NOMO-1 treated with dmso at 0.1 percent for 144 hours (cell line): ENCODE results near the gene PRMT1.

ENCODE experiments used
- DNase-seq: peaks from one replicate; lab custom pipeline; 2025; ENCODE audit not compliant: unreplicated experiment; lab: John Stamatoyannopoulos, UW

The PRMT1 gene

DNA sequence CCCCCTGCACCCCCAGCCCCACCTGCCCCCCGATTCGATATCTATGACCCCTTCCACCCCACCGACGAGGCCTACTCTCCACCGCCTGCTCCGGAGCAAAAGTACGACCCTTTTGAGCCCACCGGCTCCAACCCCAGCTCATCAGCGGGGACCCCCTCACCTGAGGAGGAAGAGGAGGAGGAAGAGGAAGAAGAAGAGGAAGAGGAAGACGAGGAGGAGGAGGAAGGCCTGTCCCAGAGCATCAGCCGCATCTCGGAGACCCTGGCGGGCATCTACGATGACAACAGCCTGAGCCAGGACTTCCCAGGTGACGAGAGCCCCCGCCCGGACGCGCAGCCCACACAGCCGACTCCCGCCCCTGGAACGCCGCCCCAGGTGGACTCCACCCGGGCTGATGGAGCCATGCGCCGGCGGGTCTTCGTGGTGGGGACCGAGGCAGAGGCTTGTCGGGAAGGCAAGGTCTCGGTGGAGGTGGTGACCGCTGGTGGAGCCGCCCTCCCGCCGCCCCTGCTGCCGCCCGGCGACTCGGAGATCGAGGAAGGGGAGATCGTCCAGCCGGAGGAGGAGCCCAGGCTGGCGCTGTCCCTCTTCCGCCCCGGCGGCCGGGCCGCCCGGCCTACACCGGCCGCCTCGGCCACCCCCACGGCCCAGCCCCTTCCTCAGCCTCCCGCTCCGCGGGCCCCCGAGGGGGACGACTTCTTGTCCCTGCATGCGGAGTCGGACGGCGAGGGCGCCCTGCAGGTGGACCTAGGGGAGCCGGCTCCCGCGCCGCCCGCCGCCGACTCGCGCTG lies 25.8 kb upstream of the PRMT1 start:
- no peak for DNase-seq

DNA sequence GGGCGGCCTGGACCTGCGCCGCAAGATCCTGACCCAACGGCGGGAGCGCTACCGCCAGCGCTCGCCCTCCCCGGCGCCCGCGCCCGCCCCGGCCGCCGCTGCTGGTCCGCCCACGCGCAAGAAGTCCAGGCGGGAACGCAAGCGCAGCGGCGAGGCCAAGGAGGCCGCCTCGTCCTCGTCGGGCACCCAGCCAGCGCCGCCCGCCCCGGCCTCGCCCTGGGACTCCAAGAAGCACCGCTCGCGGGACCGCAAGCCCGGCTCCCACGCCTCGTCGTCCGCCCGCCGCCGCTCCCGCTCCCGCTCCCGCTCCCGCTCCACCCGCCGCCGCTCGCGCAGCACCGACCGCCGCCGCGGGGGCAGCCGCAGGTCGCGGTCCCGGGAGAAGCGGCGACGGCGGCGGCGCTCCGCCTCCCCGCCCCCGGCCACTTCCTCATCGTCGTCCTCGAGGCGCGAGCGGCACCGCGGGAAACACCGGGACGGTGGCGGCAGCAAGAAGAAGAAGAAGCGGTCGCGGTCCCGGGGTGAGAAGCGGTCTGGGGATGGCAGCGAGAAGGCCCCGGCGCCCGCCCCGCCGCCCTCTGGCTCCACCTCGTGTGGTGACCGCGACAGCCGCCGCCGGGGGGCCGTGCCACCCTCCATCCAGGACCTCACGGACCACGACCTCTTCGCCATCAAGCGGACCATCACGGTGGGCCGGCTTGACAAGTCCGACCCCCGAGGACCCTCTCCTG lies 25.1 kb upstream of the PRMT1 start:
- DNase-seq, result no peak

DNA sequence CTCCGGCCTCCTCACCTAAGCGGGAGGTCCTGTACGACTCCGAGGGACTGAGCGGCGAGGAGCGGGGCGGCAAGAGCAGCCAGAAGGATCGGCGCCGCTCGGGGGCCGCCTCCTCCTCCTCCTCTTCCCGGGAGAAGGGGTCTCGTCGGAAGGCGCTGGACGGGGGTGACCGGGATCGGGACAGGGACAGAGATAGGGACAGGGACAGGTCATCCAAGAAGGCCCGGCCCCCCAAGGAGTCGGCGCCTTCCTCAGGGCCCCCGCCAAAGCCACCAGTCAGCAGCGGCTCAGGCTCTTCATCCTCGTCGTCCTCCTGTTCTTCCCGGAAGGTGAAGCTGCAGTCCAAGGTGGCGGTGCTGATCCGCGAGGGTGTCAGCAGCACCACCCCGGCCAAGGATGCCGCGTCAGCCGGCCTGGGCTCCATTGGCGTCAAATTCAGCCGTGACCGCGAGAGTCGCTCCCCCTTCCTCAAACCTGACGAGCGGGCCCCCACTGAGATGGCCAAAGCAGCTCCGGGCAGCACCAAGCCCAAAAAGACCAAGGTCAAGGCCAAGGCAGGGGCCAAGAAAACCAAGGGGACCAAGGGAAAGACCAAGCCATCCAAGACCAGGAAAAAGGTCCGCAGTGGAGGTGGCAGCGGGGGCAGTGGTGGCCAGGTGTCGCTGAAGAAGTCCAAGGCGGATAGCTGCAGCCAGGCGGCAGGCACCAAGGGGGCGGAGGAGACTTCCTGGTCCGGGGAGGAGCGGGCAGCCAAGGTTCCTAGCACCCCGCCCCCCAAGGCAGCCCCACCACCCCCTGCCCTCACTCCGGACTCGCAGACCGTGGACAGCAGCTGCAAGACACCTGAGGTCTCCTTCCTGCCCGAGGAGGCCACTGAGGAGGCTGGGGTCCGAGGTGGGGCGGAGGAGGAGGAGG lies 24.3 kb upstream of the PRMT1 start:
- DNase-seq, result no peak

DNA sequence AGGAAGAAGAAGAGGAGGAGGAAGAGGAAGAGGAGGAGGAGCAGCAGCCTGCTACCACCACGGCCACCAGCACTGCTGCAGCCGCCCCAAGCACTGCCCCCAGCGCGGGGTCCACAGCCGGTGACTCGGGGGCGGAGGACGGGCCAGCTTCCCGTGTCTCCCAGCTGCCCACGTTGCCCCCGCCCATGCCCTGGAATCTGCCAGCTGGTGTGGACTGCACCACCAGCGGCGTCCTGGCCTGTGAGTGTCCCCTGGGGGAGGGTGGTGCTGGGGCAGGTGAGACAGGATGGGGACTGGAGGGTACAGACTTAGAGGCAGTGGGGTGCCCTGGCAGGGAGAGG lies 23.6 kb upstream of the PRMT1 start:
- DNase-seq, result no peak

DNA sequence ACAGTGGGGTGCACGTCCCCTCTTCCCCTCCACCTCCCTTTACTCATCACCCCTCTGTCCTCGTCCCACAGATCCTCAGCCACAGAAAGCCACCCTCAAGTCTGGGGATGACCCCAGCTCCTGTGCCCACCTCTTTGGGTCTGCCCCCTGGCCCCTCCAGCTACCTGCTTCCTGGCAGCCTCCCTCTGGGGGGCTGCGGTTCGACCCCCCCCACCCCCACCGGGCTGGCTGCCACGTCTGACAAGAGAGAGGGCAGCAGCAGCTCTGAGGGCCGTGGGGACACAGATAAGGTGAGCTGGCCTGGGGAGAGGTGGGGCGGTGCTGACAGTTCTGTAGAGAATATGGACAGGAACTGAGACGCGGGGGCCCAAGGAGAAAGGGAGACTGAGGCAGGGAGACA lies 22.5 kb upstream of the PRMT1 start:
- DNase-seq, result no peak

DNA sequence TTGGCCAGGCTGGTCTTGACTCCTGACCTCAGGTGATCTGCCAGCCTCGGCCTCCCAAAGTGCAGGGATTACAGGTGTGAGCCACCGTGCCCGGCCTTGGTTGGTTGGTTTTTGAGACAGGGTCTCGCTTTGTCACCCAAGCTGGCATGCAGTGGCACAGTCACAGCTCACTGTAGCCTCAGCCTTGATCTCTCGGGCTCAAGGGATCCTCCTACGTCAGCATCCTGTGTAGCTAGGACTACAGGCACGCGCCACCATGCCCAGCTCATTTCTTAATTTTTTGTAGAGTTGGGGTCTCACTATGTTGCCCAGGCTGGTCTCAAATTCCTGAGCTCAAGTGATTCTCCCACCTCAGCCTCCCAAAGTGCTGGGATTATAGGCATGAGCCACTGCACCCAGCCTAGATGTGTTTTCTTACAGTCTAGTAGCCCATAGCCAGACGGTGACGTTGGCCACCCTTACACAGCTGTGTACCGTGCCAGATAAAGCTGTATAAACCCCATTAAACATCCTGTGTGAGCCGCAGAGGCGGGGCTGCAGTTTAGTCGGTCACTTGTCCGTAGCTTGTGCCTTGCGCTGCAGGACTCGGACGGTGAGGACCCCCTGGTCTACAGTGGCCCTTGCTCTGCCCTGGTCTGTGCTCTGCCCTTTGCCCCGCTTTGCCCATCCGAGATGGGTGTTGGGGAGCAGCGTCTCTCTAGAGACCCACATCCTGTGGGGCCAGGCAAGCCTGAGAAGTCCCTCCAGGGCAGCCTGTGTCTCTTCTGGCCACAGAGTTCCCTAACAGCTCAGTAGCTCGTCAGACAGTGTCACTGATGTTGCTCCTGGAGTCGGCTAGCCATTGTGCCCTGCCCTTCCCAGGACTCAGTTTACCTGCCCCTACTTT lies 21.3 kb upstream of the PRMT1 start:
- no peak for DNase-seq

DNA sequence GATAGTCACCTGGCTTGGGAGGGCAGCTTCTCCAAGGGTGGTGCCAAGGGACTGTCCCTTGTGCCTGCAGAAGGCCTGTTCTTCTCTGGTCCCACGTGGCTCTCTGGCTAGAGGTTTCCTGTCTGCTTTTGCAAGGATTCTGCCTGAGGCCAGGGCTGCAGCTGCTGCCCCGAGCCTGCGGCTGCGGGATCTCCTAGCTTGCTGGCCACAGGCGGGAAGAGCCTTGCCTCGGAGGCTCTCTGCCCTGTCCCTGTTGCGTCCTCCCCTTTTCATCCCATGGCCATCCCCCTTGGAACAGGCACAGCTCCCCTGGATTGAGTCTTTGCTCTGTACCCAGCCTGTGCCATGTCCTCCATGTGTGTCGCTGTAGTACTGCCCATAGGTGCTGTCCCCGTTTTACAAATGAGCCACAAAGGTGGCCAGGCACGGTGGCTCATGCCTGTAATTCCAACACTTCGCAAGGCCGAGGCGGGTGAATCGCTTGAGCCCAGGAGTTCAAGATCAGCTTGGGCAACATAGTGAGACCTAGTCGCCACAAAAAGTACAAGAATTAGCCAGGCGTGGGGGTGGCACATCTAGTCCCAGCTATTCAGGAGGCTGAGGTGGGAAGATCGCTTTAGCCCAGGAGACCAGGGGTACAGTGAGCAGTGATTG lies 20.5 kb upstream of the PRMT1 start:
- DNase-seq, result no peak

DNA sequence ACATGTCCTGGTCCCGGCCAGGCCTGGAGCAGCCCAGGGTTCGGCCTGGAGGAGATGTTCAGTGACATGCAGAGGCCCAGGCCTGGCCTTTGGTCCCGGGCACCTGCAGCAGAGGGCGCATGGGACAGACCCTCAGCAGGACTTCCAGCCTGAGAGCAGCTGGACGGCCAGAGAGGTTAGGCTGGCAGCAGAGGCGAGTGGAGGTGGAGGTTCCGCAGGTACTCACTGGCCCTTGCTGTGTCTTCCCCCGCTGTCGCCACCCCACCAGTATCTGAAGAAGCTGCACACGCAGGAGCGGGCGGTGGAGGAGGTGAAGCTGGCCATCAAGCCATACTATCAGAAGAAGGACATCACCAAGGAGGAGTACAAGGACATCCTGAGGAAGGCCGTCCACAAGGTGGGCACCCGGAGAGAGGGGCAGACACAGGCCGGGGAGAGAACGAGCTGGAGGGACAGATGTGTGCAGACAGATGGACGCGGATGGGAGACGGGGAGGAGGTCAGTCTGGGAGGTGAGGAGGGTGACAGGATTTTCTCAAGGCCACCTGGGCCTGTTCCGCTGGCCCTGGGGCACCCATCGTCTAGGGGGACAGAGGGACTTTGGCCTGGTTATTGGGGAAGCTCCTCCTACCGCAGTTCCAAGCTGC lies 19.5 kb upstream of the PRMT1 start:
- no peak for DNase-seq

DNA sequence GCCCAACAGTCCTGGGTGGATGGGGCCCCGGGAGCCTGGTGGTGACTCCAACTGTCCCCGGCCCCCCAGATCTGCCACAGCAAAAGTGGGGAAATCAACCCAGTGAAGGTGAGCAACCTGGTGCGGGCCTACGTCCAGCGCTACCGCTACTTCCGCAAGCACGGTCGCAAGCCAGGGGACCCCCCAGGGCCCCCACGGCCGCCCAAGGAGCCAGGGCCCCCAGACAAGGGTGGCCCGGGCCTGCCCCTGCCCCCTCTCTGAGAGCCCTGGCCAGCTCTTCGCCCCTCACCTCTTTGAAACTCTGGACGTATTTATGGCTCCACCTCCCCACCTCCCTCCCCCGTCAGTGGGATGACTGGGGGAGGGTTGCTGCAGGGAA lies 18.9 kb upstream of the PRMT1 start:
- DNase-seq, result no peak

DNA sequence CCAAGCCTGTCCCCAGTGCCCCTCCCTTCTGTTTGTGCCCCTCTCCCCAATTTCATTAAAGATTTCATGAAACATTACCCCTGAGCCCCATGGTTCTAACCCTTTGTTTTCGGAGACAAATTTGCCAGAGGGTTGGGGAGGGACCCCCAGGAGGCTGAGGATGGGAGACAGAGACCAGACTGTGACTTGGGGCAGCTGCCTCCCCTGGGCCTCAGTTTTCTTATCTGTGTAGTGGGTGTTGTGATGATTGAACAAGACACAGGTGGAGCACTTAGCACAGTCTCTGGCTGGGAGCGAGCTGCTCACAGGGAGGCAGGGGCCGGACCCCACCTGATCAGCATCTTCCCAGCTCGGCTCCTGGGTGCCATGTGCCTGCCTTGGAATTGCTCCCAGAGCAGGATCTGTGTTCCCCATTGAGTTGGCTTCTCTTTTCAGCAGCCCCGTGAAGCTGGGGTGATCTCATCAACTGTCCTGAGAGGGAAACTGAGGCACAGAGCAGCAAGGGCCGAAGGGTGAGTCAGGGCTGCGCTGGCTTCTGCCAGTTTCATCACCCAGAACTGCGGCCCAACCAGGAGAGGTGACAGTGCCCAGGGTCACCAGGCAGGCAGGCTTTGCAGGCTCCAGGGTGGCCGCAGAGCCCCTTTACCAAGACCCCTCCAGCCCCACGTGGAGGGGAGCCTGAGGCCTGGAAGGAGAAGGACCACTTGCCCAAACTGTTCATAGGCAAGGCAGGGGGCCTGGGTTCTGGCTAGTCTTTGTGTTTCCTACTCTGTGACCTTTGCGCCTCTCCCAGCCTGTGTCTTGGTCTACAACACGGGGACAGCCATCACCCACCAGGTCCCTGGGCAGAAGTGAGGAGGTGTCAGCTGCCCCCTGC lies 18.3 kb upstream of the PRMT1 start:
- no peak for DNase-seq

DNA sequence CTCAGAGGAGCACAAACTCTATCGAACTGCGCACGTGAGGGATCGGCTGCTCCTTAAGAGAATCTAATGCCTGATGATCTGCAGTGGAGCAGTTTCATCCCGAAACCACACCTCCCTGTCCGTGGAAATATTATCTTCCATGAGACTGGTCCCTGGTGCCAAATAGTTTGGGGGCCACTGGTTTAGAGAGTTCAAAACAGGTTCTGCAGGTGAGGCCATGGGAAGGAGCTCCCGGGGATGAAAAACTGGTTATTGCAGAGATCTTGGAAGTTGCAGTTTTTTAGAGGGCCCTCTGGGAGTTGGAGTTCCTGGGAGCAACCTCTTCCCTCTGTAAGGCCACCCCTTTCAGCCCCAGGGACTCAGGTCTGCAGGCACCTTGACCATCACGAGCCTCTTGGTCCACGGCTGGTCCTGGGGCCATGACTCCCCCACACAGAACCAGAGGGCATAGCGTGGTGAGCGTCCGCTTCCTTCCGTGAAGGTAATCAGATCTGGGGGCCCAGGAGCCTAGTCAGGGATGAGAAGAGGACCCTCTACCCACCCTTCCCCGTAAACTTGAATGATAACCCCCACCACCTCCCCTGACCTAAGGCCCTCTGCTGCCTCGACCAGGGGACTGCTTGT lies 16.6 kb upstream of the PRMT1 start:
- no peak for DNase-seq

DNA sequence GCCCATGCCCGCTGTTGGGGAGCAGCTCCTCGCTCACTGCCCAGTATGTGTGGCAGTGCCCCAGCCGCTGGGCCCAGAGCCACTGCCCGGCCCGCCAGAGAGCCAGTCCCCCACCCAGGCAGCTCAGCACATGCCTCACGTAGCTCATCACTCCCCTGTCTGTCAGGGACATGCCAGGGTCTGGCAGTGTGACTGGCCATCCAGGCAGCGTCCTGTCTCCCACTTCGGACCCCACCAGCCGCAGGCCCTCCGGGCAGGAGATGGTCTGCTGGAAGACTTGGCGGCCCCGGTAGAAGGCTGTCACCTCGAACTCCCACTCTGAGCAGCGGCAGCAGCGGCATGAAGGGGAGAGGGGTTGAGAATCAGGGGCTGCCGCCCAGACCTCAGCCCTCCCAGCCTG lies 15.1 kb upstream of the PRMT1 start:
- DNase-seq, result no peak

DNA sequence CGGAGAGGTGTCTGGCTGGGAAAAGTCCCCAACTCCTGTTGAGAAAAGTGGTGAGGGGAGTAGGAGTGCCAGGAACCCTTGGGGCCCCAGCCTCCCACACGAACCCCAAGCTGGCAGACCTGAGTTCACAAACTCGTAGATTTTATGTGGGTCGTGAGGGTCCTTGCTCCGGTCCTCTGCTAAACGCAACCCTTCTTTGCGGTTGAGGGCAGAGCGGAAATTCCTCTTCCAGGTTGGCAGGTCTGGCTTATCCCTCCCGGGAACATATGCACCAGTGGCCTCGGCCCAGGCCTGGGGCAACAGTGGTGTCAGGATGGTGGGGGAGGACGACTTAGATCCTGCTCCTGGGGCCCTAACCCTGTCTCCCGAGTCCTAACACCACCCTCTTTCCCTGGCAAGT lies 13.8 kb upstream of the PRMT1 start:
- DNase-seq, result no peak

DNA sequence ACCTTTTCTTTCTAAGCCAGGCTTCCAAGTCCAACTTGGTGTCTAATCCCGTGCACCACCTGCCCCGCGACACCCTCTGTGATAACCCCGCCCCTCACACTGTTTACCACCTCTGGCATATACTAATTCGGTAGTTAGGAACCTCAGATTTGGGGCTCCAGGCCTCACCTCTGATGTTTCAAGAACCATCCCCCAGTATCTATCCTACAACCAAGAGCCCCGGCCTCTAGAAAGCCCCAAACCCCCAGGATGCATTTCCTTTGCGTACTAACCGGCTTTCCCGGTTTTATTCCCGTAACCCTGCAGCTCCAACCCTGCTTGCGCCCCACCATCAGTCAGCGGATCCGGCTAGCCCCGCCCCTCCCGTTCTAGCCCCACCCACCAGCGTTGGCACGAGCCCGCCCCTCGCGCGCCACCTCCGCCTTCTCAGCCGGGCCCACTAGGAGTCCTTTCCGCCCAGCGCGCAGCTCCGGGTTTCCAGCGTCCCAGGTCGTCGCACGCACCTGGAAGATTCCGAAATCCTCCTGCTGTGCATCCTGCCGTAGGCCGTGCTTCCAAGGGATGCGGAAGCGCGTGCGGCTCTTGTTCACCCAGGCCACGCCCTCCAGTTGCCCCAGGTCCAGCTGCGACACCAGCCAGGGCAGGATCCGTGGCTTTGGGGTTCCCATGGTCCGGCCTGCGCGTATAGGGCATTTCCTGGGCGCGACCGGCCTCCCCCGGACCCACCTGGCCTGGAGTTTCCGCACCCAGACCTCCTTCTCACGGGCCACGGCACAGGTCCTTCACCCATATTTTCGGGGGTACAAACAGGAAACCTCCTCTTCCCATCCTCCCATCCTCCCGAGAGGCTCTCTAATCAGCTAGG lies 12.7 kb upstream of the PRMT1 start:
- peak; percentile 29 for DNase-seq

DNA sequence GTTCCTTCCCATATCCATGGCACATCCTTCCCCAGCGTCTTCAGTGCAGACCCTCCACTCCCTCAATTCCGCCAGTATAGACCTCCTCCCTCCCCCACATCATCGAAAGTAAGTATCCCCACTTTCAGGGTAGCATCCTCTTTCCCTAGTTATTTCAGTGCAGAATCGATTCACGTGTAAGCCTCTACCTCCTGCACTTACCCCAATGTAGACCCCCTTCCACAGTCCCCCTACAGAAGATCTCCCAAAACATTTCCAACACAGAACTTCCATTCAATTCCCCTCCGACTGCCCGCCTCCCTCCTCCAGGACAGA lies 12.1 kb upstream of the PRMT1 start:
- DNase-seq, result no peak

DNA sequence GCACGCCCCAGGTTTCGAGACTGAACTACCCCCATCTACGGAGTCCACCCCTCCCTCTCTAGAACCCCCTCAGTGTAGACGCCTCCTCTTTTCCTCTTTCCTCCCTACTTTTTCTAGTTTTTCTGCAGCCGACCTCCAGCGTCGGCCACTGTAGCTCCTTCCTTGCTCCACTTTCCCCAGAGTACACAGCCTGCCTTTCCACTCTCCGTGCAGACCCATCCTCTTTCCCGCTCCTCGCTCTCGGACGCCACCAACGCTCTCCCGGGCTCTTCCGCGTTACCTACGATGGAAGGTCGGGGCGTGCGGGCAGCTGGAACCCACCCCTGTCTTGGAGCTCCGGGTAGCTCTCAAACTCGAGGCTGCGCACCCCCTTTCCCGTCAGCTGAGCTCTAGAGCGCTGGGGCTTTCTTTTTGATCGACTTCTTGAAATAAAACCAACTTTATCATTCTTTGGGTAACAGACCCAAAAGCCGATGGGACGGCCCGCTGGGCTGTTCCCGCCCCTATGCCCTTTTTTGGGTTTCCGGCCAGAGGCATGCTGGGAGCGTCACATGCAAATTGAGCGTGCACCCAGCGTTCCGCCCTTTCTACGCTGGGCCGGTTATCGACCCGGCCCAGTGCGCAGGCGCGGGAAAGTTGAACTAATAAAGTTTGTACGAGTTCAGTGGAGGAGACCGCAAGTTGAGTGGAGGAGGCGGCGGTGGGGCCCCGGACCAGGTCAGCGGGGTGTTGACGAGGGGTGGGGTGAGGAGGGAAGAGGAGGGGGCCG lies 11.5 kb upstream of the PRMT1 start, which contains the start of the genes BCL2L12 and IRF3:
Gene BCL2L12 (plus strand): TSS at position 583 of the 769 bp plus-strand sequence. CDS start 760 bp downstream, outside the sequence.
Gene IRF3 (minus strand): TSS at position 507 of the 769 bp plus-strand sequence. CDS start 1,019 bp downstream, outside the sequence.
- peak; percentile 96 for DNase-seq

DNA sequence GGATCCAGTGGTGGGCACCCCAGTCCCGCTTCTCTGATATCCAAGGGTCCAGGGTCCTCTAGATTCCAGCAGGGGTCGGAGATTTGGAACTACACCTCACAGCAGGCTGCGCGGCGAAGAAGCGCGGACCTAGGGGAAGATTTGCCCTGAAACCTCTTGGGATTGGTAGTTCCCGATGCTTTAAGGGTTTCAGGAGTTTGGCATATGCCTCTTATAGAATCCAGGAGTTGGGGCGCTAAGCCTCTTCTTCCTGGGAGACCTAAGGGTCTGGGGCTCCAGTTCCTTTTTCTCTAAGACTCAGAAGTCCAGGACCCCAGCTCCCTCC lies 11.0 kb upstream of the PRMT1 start:
- no peak for DNase-seq
